ENCODE data around the gene SLC27A6.

DNA sequence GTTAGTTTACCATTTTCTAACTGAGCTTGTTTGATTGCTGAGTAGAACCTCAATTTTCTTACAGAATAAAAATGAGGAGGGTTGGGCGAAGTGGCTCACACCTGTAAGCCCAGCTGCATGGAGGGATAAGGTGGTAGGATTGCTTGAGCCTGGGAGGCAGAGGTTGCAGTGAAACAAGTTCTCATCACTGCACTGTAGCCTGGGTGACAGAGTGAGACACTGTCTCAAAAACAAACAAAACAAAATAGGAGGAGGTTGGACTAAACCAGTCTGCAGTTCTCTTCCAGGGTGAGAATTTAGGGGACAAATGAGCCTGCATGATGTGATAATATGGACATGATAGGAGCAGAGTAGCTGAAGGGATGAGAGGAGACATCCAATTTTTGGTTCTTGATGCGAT lies 57.3 kb downstream of the SLC27A6 start:
- TF ChIP-seq, protein P1, sequence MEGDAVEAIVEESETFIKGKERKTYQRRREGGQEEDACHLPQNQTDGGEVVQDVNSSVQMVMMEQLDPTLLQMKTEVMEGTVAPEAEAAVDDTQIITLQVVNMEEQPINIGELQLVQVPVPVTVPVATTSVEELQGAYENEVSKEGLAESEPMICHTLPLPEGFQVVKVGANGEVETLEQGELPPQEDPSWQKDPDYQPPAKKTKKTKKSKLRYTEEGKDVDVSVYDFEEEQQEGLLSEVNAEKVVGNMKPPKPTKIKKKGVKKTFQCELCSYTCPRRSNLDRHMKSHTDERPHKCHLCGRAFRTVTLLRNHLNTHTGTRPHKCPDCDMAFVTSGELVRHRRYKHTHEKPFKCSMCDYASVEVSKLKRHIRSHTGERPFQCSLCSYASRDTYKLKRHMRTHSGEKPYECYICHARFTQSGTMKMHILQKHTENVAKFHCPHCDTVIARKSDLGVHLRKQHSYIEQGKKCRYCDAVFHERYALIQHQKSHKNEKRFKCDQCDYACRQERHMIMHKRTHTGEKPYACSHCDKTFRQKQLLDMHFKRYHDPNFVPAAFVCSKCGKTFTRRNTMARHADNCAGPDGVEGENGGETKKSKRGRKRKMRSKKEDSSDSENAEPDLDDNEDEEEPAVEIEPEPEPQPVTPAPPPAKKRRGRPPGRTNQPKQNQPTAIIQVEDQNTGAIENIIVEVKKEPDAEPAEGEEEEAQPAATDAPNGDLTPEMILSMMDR (conservative IDR thresholded peaks at IDR 0.05 in 1 of 2, IDR thresholded peaks at IDR 0.05 in 1 of 2; ENCODE audit: low read depth in 1 of 2, low read length in 2 of 2), result no peak
- TF ChIP-seq EZH2 (IDR thresholded peaks at IDR 0.05; ENCODE audit: low read length, missing control alignments), result no peak

Data from fibroblast of lung (primary cell).